PC-9 (cell line): Measurements from ENCODE around the gene GARNL3.

ENCODE experiments used
- EZH2 ChIP-seq: fragments of 200-600 bp; sonication (generic); IDR thresholded peaks from 2 replicates; pipeline ENCODE4 v1.8.0; 2017; ENCODE audit warnings: antibody characterized with exemption, low read depth
- TF ChIP-seq, protein P1 (sequence below): fragments of 200-600 bp; sonication (generic); conservative IDR thresholded peaks from 2 replicates; pipeline ENCODE4 v1.6.1; 2017; ENCODE audit warnings: mixed run types, antibody characterized with exemption, mild to moderate bottlenecking, moderate library complexity

DNA sequence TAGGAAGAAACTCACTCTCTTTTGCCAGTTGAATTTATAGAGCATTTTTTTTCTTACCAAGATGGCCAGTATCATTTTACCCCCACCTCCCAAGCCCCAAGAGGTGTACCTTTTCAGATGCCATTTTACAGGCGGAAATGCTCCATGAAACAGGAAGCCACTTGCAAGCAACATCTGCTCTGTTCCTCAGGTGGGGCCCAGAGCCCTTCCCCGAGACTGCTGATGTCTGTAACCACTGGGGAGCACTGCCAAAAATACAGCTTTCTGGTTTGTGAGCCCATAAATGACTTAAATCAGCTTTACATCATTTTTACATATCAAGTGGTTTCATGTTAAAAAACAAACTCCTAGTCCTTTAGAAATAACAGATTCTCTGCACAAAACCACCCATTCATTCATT lies 42.9 kb upstream of the GARNL3 start:
- TF ChIP-seq, protein P1, sequence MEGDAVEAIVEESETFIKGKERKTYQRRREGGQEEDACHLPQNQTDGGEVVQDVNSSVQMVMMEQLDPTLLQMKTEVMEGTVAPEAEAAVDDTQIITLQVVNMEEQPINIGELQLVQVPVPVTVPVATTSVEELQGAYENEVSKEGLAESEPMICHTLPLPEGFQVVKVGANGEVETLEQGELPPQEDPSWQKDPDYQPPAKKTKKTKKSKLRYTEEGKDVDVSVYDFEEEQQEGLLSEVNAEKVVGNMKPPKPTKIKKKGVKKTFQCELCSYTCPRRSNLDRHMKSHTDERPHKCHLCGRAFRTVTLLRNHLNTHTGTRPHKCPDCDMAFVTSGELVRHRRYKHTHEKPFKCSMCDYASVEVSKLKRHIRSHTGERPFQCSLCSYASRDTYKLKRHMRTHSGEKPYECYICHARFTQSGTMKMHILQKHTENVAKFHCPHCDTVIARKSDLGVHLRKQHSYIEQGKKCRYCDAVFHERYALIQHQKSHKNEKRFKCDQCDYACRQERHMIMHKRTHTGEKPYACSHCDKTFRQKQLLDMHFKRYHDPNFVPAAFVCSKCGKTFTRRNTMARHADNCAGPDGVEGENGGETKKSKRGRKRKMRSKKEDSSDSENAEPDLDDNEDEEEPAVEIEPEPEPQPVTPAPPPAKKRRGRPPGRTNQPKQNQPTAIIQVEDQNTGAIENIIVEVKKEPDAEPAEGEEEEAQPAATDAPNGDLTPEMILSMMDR: no peak
- TF ChIP-seq EZH2: no peak
